ENCODE results near the gene MPZL1. TPM values are rescaled to one million over a fixed set of nuclear protein-coding genes. Genes with fewer than 3 reads are reported as not detected.

MPZL1 gene
- 10 to 100 TPM in 2 of 5 experiments, 1 to 10 TPM in 3; 4.8 to 25.3 (median 8.6) TPM for total RNA-seq
- polyA plus RNA-seq = 10 to 100 TPM; 12.2 to 19.0 TPM
- total RNA-seq = 7.4 reads per million, percentile 30 among the genes with 10 or more reads in this experiment

DNA sequence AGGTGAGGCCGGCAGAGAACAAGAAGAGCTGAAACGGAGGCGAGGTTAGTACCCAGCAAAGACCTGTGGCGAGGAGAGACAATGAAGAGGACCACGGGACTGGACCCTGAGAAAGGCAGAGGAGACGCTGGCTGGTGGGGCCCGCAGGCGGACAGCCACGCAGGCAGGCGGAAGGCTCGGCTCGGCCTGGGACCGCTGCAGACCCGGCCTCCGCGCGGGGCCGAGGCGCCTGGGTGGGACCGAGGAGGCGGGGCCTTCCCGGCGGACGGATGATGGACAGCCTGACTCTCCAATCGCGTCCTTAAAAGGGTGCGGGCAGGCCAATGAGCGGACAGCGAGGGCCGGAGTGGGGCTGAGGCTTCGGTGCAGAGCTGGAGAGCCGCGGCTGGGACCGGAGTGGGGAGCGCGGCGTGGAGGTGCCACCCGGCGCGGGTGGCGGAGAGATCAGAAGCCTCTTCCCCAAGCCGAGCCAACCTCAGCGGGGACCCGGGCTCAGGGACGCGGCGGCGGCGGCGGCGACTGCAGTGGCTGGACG, at the start of gene MPZL1:
TSS of gene MPZL1 (plus strand) at position 366 of the 535 bp plus-strand sequence. CDS start 170 bp downstream, outside the sequence.
- Histone ChIP-seq H3K4me1 (ENCODE audit: control insufficient read depth in 2 of 2, insufficient read depth in 2 of 2, low read length in 2 of 2) (peaks cover 5 to 18% of the 10 kb centered on the region in 2 donors), H3K36me3 (ENCODE audit: control insufficient read depth in 2 of 3, insufficient read depth in 3 of 3, low read length in 3 of 3) (peaks cover 0 to 4% (median 0%) of the 10 kb centered on the region in 3 experiments), H3K9me3 (ENCODE audit: control insufficient read depth in 2 of 3, low read length in 3 of 3) (no peaks in the 10 kb centered on the region), H3K4me3 (ENCODE audit: low read length) (peak within 1 kb of the TSS; percentile 64), H3K27me3 (ENCODE audit: control insufficient read depth in 2 of 2, insufficient read depth in 2 of 2, low read length in 2 of 2) (no peaks in the 10 kb centered on the region), H3K27ac (ENCODE audit: low read depth, low read length) (peak within 1 kb of the TSS; percentile 70)
- Mint-ChIP-seq H3K4me1 (peaks cover 35 to 76% (median 65%) of the 10 kb centered on the region in 7 donors), H3K4me3 (peak within 1 kb of the TSS; percentile 85 to 96 (median 91)), H3K27ac (peak within 1 kb of the TSS; percentile 75 to 95 (median 86)), H3K36me3 (peaks cover 0 to 15% (median 0%) of the 10 kb centered on the region in 5 donors), H3K27me3 (peaks cover 0 to 5% (median 0%) of the 10 kb centered on the region in 5 donors), H3K9me3 (no peaks in the 10 kb centered on the region)
- DNase-seq = peak; percentile 81 to 96 (median 88)
- peak; percentile 99 for ATAC-seq
- ChIA-PET POLR2A (interaction anchor here (0.7 kb wide), 1 partner anchor 214 kb away, joined by 3 read pairs; no protein-coding TSS in a partner anchor), CTCF (no interaction called here)
- intact Hi-C loops (cut with micrococcal nuclease) = loop anchor here (1.0 to 5.0 kb wide), 5 partner anchors 7 to 456 kb away; partner anchors contain the start of gene TIPRL (in 1 of the 2)

DNA sequence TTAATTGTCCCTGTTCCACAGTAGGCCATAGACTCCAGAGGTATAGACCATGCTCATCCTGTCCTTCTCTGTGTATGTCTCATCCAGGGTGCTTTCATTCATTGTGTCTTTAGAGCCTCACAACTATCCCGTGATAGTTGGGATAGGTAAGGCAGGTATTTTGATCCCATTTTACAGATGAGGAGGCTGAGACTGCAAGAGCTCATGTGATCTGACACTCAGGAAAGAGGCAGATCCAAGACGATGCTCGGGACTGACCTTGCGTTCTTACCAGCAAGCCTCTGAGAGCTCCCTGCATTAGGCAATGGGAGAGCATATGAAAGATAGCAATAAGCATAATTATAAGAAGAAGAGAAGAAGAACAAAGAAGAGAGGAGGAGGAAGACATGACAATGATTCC, 49.0 kb upstream of the MPZL1 start:
- Mint-ChIP-seq H3K36me3 (peaks cover 29 to 49% (median 38%) of the 10 kb centered on the region in 5 donors), H3K4me1 (peaks cover 60 to 94% (median 69%) of the 10 kb centered on the region in 7 donors), H3K27ac (peak overlapping the region in 7 of 9 donors; percentile 37 to 86 (median 82)), H3K9me3 (peaks cover 0 to 2% (median 0%) of the 10 kb centered on the region in 11 donors), H3K4me3 (no peak overlapping the region), H3K27me3 (no peaks in the 10 kb centered on the region)
- H3K27me3 ChIP-seq (ENCODE audit: control insufficient read depth in 2 of 2, insufficient read depth in 2 of 2, low read length in 2 of 2) = no peaks in the 10 kb centered on the region
- peaks cover 0 to 44% (median 10%) of the 10 kb centered on the region in 3 experiments for H3K36me3 ChIP-seq (ENCODE audit: control insufficient read depth in 2 of 3, insufficient read depth in 3 of 3, low read length in 3 of 3)
- ATAC-seq (no peak), DNase-seq (no peak)
- H3K4me3 ChIP-seq (ENCODE audit: low read length) = no peak overlapping the region
- no peaks in the 10 kb centered on the region for H3K9me3 ChIP-seq (ENCODE audit: control insufficient read depth in 2 of 3, low read length in 3 of 3)
- peaks cover 19 to 33% of the 10 kb centered on the region in 2 donors for H3K4me1 ChIP-seq (ENCODE audit: control insufficient read depth in 2 of 2, insufficient read depth in 2 of 2, low read length in 2 of 2)
- ChIA-PET CTCF (interaction anchor here (1.1 to 3.8 kb wide), 2 partner anchors 15 to 72 kb away, joined by 4 to 14 read pairs; no protein-coding TSS in a partner anchor), POLR2A (no interaction called here)
- intact Hi-C loops (cut with micrococcal nuclease) = no loop called here
- H3K27ac ChIP-seq (ENCODE audit: low read depth, low read length) = no peak overlapping the region

DNA sequence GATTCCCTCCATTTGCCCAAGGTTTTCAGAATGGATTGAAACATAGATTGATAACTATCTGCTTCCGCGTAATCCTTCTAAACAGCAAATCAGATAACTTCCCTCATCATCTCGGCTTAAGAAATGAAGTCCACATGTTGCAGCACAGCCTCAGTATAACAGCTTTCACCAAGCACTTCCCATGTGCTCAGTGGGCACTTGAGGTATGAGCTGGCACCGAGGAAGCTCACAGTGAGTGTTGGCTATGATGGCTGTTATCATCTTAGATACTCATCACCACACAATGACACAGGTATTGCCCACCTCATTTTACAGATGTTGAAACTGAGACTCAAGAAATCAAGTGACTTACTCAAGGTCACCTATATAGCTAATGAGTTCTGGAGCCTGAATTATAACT, 48.5 kb upstream of the MPZL1 start:
- peaks cover 19 to 29% of the 10 kb centered on the region in 2 donors for H3K4me1 ChIP-seq (ENCODE audit: control insufficient read depth in 2 of 2, insufficient read depth in 2 of 2, low read length in 2 of 2)
- intact Hi-C loops (cut with micrococcal nuclease) = no loop called here

DNA sequence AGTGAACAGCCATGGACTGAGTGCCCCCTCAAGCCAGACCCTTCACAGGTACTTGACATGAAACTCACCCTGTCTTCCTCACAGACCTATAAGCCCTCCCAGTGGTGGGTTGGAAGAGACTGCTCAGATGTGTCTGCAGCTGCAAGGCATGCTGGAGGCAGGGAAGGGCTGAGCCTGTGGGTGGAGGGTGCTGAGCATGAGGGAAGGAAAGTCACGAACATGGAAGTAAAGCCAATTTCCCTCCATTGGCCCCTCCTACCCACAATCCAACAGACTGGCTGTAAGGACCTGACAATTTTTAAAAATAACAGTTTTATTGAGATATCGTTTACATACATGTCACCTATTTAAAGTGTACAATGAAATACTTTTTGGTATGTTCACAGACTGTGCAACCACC, 47.6 kb upstream of the MPZL1 start:
- no peak overlapping the region for H3K4me3 ChIP-seq (ENCODE audit: low read length)
- H3K27ac ChIP-seq (ENCODE audit: low read depth, low read length) = no peak overlapping the region
- Mint-ChIP-seq H3K36me3 (peaks cover 29 to 47% (median 32%) of the 10 kb centered on the region in 5 donors), H3K4me3 (no peak overlapping the region), H3K9me3 (peaks cover 0 to 2% (median 0%) of the 10 kb centered on the region in 11 donors), H3K27ac (peak overlapping the region in 7 of 9 donors; percentile 0 to 83 (median 75)), H3K27me3 (no peaks in the 10 kb centered on the region), H3K4me1 (peaks cover 50 to 84% (median 55%) of the 10 kb centered on the region in 7 donors)
- H3K4me1 ChIP-seq (ENCODE audit: control insufficient read depth in 2 of 2, insufficient read depth in 2 of 2, low read length in 2 of 2) = peaks cover 19 to 22% of the 10 kb centered on the region in 2 donors
- ChIA-PET POLR2A (interaction anchor here (0.6 to 0.7 kb wide), 2 partner anchors 33 to 535 kb away, joined by 3 read pairs; no protein-coding TSS in a partner anchor), CTCF (interaction anchor here (1.0 to 3.8 kb wide), 3 partner anchors 14 to 74 kb away, joined by 3 to 14 read pairs (median 10); no protein-coding TSS in a partner anchor)
- H3K27me3 ChIP-seq (ENCODE audit: control insufficient read depth in 2 of 2, insufficient read depth in 2 of 2, low read length in 2 of 2) = no peaks in the 10 kb centered on the region
- no peaks in the 10 kb centered on the region for H3K9me3 ChIP-seq (ENCODE audit: control insufficient read depth in 2 of 3, low read length in 3 of 3)
- peaks cover 0 to 55% (median 10%) of the 10 kb centered on the region in 3 experiments for H3K36me3 ChIP-seq (ENCODE audit: control insufficient read depth in 2 of 3, insufficient read depth in 3 of 3, low read length in 3 of 3)
- no peak for DNase-seq
- no peak for ATAC-seq
- intact Hi-C loops (cut with micrococcal nuclease) = no loop called here

More for the DNA sequence above, 48.5 kb upstream of the MPZL1 start:
- no peak overlapping the region for H3K4me3 Mint-ChIP-seq
- peaks cover 29 to 49% (median 37%) of the 10 kb centered on the region in 5 donors for H3K36me3 Mint-ChIP-seq
- H3K36me3 ChIP-seq (ENCODE audit: control insufficient read depth in 2 of 3, insufficient read depth in 3 of 3, low read length in 3 of 3) = peaks cover 0 to 46% (median 10%) of the 10 kb centered on the region in 3 experiments
- ATAC-seq = peak; percentile 46
- H3K4me3 ChIP-seq (ENCODE audit: low read length) = no peak overlapping the region
- H3K9me3 Mint-ChIP-seq = peaks cover 0 to 2% (median 0%) of the 10 kb centered on the region in 11 donors
- no peak for DNase-seq
- H3K4me1 Mint-ChIP-seq = peaks cover 58 to 92% (median 64%) of the 10 kb centered on the region in 7 donors
- ChIA-PET POLR2A (no interaction called here), CTCF (interaction anchor here (0.5 to 3.8 kb wide), 3 partner anchors 15 to 663 kb away, joined by 3 to 14 read pairs (median 4); no protein-coding TSS in a partner anchor)
- no peak overlapping the region for H3K27ac ChIP-seq (ENCODE audit: low read depth, low read length)
- H3K27me3 Mint-ChIP-seq = no peaks in the 10 kb centered on the region
- no peaks in the 10 kb centered on the region for H3K27me3 ChIP-seq (ENCODE audit: control insufficient read depth in 2 of 2, insufficient read depth in 2 of 2, low read length in 2 of 2)
- peak overlapping the region in 7 of 9 donors; percentile 1 to 86 (median 76) for H3K27ac Mint-ChIP-seq
- no peaks in the 10 kb centered on the region for H3K9me3 ChIP-seq (ENCODE audit: control insufficient read depth in 2 of 3, low read length in 3 of 3)

DNA sequence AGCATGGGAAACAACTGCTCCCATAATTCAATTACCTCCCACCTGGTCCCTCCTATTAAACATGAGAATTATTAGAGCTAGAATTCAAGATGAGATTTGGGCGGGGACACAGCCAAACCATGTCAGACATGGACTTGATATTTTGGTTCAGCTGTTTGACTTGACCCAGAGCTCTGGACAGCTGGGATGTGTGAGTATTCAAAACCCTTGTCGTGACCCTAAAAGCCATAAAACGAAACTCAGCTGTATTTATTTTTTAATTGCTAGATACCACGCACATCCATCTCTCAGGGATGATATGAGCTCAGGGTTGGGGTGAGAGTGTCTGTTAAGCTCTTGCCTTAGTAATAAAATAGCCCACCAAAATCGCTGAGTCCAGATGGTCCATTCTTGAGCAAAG, 46.3 kb upstream of the MPZL1 start:
- peak overlapping the region in 5 of 9 donors; percentile 51 to 89 (median 78) for H3K27ac Mint-ChIP-seq

DNA sequence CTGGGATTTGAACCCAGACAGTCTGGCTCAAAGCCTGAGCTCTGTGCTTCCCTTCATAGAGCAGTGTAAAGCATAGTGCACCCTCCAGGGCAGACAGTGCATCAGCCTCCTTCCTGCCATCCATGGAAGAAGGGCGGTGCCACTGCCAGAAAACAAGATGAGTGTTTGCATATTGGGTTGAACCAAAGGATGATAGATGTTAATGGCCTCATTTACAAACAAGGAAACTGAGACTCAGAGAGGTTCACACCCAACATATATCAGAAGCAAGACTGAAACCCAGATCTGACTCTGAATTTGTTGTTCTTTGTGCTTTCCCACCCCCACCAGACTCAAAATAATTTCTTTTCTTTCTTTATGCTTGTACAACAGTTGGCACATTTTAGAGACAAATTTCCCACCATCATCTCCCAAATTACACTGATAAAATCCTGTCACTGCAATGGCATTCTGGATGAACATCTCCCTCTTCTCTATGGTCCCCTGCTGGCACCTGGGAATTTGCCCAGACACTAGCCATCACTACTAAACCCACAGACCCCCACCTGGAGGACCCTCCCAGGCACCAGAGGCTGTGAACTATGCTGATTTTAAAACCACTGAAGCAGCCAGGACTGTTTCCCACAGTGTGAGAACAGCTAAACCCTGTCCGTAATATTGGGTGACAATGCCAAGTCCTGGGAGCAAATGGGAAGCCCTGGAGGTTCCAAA, 45.4 kb upstream of the MPZL1 start:
- ChIA-PET CTCF (interaction anchor here (2.0 to 3.8 kb wide), 2 partner anchors 12 to 76 kb away, joined by 10 to 14 read pairs; no protein-coding TSS in a partner anchor), POLR2A (no interaction called here)
- no peak for DNase-seq
- no peak overlapping the region for H3K4me3 ChIP-seq (ENCODE audit: low read length)
- ATAC-seq = peak; percentile 44
- H3K27me3 ChIP-seq (ENCODE audit: control insufficient read depth in 2 of 2, insufficient read depth in 2 of 2, low read length in 2 of 2) = no peaks in the 10 kb centered on the region
- Mint-ChIP-seq H3K4me1 (peaks cover 32 to 62% (median 38%) of the 10 kb centered on the region in 7 donors), H3K27me3 (no peaks in the 10 kb centered on the region), H3K4me3 (peak overlapping the region in 2 of 10 donors; percentile 14 to 21), H3K36me3 (peaks cover 19 to 41% (median 25%) of the 10 kb centered on the region in 5 donors), H3K27ac (peak overlapping the region in 5 of 9 donors; percentile 32 to 89 (median 75)), H3K9me3 (peaks cover 0 to 2% (median 0%) of the 10 kb centered on the region in 11 donors)
- H3K36me3 ChIP-seq (ENCODE audit: control insufficient read depth in 2 of 3, insufficient read depth in 3 of 3, low read length in 3 of 3) = peaks cover 10 to 64% (median 10%) of the 10 kb centered on the region in 3 experiments
- no peaks in the 10 kb centered on the region for H3K9me3 ChIP-seq (ENCODE audit: control insufficient read depth in 2 of 3, low read length in 3 of 3)
- H3K27ac ChIP-seq (ENCODE audit: low read depth, low read length) = peak overlapping the region; percentile 7
- peaks cover 9 to 19% of the 10 kb centered on the region in 2 donors for H3K4me1 ChIP-seq (ENCODE audit: control insufficient read depth in 2 of 2, insufficient read depth in 2 of 2, low read length in 2 of 2)
- intact Hi-C loops (cut with micrococcal nuclease) = no loop called here

More for the DNA sequence above, 46.3 kb upstream of the MPZL1 start:
- H3K27me3 ChIP-seq (ENCODE audit: control insufficient read depth in 2 of 2, insufficient read depth in 2 of 2, low read length in 2 of 2) = no peaks in the 10 kb centered on the region
- CTCF ChIA-PET = interaction anchor here (2.0 to 3.8 kb wide), 2 partner anchors 13 to 75 kb away, joined by 10 to 14 read pairs; no protein-coding TSS in a partner anchor
- no peak overlapping the region for H3K4me3 Mint-ChIP-seq
- peaks cover 3 to 63% (median 10%) of the 10 kb centered on the region in 3 experiments for H3K36me3 ChIP-seq (ENCODE audit: control insufficient read depth in 2 of 3, insufficient read depth in 3 of 3, low read length in 3 of 3)
- H3K27ac ChIP-seq (ENCODE audit: low read depth, low read length) = peak overlapping the region; percentile 20
- no peak overlapping the region for H3K4me3 ChIP-seq (ENCODE audit: low read length)
- no peaks in the 10 kb centered on the region for H3K9me3 ChIP-seq (ENCODE audit: control insufficient read depth in 2 of 3, low read length in 3 of 3)
- H3K27me3 Mint-ChIP-seq = no peaks in the 10 kb centered on the region
- DNase-seq = no peak
- H3K36me3 Mint-ChIP-seq = peaks cover 28 to 46% (median 32%) of the 10 kb centered on the region in 5 donors
- H3K4me1 ChIP-seq (ENCODE audit: control insufficient read depth in 2 of 2, insufficient read depth in 2 of 2, low read length in 2 of 2) = peaks cover 12 to 19% of the 10 kb centered on the region in 2 donors
- H3K4me1 Mint-ChIP-seq = peaks cover 37 to 71% (median 43%) of the 10 kb centered on the region in 7 donors
- intact Hi-C loops (cut with micrococcal nuclease) = no loop called here
- H3K9me3 Mint-ChIP-seq = peaks cover 0 to 2% (median 0%) of the 10 kb centered on the region in 11 donors
- no peak for ATAC-seq
- POLR2A ChIA-PET = interaction anchor here (0.7 kb wide), 1 partner anchor 27 kb away, joined by 3 read pairs; no protein-coding TSS in a partner anchor
